Measurements from ENCODE around the gene LOXHD1.

Gene LOXHD1

GRCh38 chr18:46577546-46577945 lies 79.5 kb downstream of the LOXHD1 start (continued):
- TF ChIP-seq KLF17 (tag by site-specific recombination; IDR thresholded peaks at IDR 0.05): no peak
- no peak for TF ChIP-seq KLF10 (tag by site-specific recombination; IDR thresholded peaks at IDR 0.05)
- TF ChIP-seq ZBTB26 (tag by site-specific recombination; optimal IDR thresholded peaks at IDR 0.05): no peak
- TF ChIP-seq ZNF138 (tag by site-specific recombination; IDR thresholded peaks at IDR 0.05; ENCODE audit: borderline replicate concordance): no peak
- TF ChIP-seq ZNF645 (tag by site-specific recombination; IDR thresholded peaks at IDR 0.05): no peak
- TF ChIP-seq KLF16 (tag by site-specific recombination; IDR thresholded peaks at IDR 0.05): no peak
- no peak for TF ChIP-seq ZBTB1 (tag by site-specific recombination; IDR thresholded peaks at IDR 0.05)
- TF ChIP-seq CTCF (tag by site-specific recombination; IDR thresholded peaks at IDR 0.05): no peak
- no peak for TF ChIP-seq ZNF639 (tag by site-specific recombination; IDR thresholded peaks at IDR 0.05)
- TF ChIP-seq ZNF214 (tag by site-specific recombination; IDR thresholded peaks at IDR 0.05; ENCODE audit: borderline replicate concordance): no peak
- no peak for TF ChIP-seq ZNF837 (tag by site-specific recombination; IDR thresholded peaks at IDR 0.05)

GRCh38 chr18:46575851-46576250 lies 81.2 kb downstream of the LOXHD1 start:
- Histone ChIP-seq H3K9me3 (ENCODE audit: control insufficient read depth, insufficient read depth, low read depth, low read length) (no peaks in the 10 kb centered on the region), H3K27ac (ENCODE audit: extremely low read depth, low read depth, low read length) (no peak overlapping the region), H3K4me1 (ENCODE audit: control insufficient read depth, insufficient read depth, low read length) (no peaks in the 10 kb centered on the region), H3K36me3 (ENCODE audit: control insufficient read depth in 2 of 2, insufficient read depth in 1 of 2, low read length in 2 of 2) (no peaks in the 10 kb centered on the region), H3K4me3 (ENCODE audit: low read depth, low read length) (no peak overlapping the region)
- ChIA-PET CTCF (no interaction called here), POLR2A (no interaction called here)
- no peak for TF ChIP-seq ZNF664 (tag by site-specific recombination; IDR thresholded peaks at IDR 0.05)
- no peak for TF ChIP-seq ZBTB20 (tag by site-specific recombination; IDR thresholded peaks at IDR 0.05)
- TF ChIP-seq ZNF580 (tag by site-specific recombination; IDR thresholded peaks at IDR 0.05): no peak
- TF ChIP-seq ZSCAN16 (tag by site-specific recombination; IDR thresholded peaks at IDR 0.05): no peak
- no peak for TF ChIP-seq ZNF654 (tag by site-specific recombination; IDR thresholded peaks at IDR 0.05; ENCODE audit: low read depth)
- TF ChIP-seq ZNF174 (tag by site-specific recombination; IDR thresholded peaks at IDR 0.05): no peak
- no peak for TF ChIP-seq ZNF354C (tag by site-specific recombination; IDR thresholded peaks at IDR 0.05; ENCODE audit: borderline replicate concordance, low read depth)
- no peak for TF ChIP-seq ZFP37 (tag by site-specific recombination; IDR thresholded peaks at IDR 0.05)
- no peak for TF ChIP-seq ZNF112 (tag by site-specific recombination; IDR thresholded peaks at IDR 0.05)
- TF ChIP-seq ZBTB26 (tag by site-specific recombination; optimal IDR thresholded peaks at IDR 0.05): no peak

Data from HEK293 (cell line).